Brain pericyte (primary cell): ENCODE results near the gene RFESD.

ENCODE experiments used
- DNase-seq: peaks from one replicate; pipeline ENCODE4 v3.0.0-alpha.2; 2012; ENCODE audit warnings: low read depth, low spot score

RFESD gene

GRCh38 chr5:95646569-95647431 lies at the start of gene RFESD:
TSS of gene RFESD (plus strand) at chr5:95646777. CDS start at chr5:95652272, 5,495 bp downstream.
- DNase-seq, result peak; percentile 84

- DNase-seq, result no peak
Observed at GRCh38 chr5:95599252-95599651, 47.3 kb upstream of the RFESD start.

- DNase-seq, result no peak
Observed at GRCh38 chr5:95600557-95600956, 46.0 kb upstream of the RFESD start.

- DNase-seq, result no peak
Observed at GRCh38 chr5:95605786-95606185, 40.8 kb upstream of the RFESD start.

GRCh38 chr5:95606419-95606818 lies 40.2 kb upstream of the RFESD start:
- DNase-seq, result no peak

GRCh38 chr5:95609711-95610110 lies 36.9 kb upstream of the RFESD start:
- DNase-seq, result no peak

GRCh38 chr5:95610546-95610945 lies 36.0 kb upstream of the RFESD start:
- no peak for DNase-seq

GRCh38 chr5:95611396-95611795 lies 35.2 kb upstream of the RFESD start:
- DNase-seq, result no peak

GRCh38 chr5:95613514-95613913 lies 33.1 kb upstream of the RFESD start:
- DNase-seq, result no peak

- DNase-seq, result no peak
Observed at GRCh38 chr5:95615164-95615467, 31.5 kb upstream of the RFESD start.

- no peak for DNase-seq
Observed at GRCh38 chr5:95617057-95617456, 29.5 kb upstream of the RFESD start.

- no peak for DNase-seq
Observed at GRCh38 chr5:95619096-95619495, 27.5 kb upstream of the RFESD start.

- DNase-seq, result no peak
Observed at GRCh38 chr5:95619514-95620029, 27.0 kb upstream of the RFESD start.

GRCh38 chr5:95620030-95620869 lies 26.3 kb upstream of the RFESD start, which contains the start of gene GPR150:
TSS of gene GPR150 (plus strand) at chr5:95620087. CDS start at chr5:95620276, 189 bp downstream.
- no peak for DNase-seq

- no peak for DNase-seq
Observed at GRCh38 chr5:95620870-95621838, 25.4 kb upstream of the RFESD start.

- DNase-seq, result no peak
Observed at GRCh38 chr5:95621839-95622629, 24.5 kb upstream of the RFESD start.

- DNase-seq, result no peak
Observed at GRCh38 chr5:95623706-95624105, 22.9 kb upstream of the RFESD start.

- no peak for DNase-seq
Observed at GRCh38 chr5:95624368-95624767, 22.2 kb upstream of the RFESD start.

GRCh38 chr5:95626701-95627100 lies 19.9 kb upstream of the RFESD start:
- DNase-seq, result no peak

- DNase-seq, result no peak
Observed at GRCh38 chr5:95627971-95628810, 18.4 kb upstream of the RFESD start.
